ENCODE data around the gene INPP5F.

Gene INPP5F

DNA sequence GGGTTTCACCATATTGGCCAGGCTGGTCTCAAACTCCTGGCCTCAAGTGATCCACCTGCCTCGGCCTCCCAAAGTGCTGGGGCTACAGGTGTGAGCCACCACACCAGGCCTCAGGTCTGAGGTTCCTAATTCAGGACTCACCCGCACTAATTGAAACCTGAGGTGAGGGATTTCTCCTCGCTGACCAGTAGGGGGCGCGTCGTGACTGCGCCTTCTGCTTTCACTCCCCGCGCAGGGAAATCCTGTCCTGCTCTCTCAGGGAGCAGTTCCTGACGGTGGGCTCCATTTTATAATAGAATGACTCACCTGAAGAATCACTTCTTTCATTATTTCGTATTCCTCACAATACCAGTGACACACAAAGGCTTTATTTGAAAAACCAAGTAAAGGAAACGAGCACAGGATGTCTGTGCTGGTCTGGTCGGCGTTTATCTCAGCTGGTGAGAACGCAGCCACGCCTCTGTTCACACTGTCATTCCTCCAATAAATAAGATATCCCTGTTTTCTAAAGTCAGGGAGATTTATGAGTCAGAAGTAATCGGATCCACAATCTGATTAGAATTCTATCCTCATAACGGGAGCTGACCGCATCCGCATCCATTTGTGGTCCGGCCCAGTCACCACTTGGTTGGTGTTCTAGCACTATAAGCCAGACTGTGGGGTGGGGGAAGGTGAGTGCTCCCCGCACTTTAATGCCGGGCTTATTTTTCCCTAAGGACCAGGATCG, 39.2 kb upstream of the INPP5F start:
- DNase-seq (ENCODE audit: low read depth), result peak; percentile 93
- TF ChIP-seq, protein P1, sequence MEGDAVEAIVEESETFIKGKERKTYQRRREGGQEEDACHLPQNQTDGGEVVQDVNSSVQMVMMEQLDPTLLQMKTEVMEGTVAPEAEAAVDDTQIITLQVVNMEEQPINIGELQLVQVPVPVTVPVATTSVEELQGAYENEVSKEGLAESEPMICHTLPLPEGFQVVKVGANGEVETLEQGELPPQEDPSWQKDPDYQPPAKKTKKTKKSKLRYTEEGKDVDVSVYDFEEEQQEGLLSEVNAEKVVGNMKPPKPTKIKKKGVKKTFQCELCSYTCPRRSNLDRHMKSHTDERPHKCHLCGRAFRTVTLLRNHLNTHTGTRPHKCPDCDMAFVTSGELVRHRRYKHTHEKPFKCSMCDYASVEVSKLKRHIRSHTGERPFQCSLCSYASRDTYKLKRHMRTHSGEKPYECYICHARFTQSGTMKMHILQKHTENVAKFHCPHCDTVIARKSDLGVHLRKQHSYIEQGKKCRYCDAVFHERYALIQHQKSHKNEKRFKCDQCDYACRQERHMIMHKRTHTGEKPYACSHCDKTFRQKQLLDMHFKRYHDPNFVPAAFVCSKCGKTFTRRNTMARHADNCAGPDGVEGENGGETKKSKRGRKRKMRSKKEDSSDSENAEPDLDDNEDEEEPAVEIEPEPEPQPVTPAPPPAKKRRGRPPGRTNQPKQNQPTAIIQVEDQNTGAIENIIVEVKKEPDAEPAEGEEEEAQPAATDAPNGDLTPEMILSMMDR (IDR thresholded peaks at IDR 0.05; ENCODE audit: low read length, missing control alignments), result peak; percentile 84
- peak overlapping the region; percentile 49 for H3K4me3 ChIP-seq (replicated peaks; ENCODE audit: low read depth, low read length)

DNA sequence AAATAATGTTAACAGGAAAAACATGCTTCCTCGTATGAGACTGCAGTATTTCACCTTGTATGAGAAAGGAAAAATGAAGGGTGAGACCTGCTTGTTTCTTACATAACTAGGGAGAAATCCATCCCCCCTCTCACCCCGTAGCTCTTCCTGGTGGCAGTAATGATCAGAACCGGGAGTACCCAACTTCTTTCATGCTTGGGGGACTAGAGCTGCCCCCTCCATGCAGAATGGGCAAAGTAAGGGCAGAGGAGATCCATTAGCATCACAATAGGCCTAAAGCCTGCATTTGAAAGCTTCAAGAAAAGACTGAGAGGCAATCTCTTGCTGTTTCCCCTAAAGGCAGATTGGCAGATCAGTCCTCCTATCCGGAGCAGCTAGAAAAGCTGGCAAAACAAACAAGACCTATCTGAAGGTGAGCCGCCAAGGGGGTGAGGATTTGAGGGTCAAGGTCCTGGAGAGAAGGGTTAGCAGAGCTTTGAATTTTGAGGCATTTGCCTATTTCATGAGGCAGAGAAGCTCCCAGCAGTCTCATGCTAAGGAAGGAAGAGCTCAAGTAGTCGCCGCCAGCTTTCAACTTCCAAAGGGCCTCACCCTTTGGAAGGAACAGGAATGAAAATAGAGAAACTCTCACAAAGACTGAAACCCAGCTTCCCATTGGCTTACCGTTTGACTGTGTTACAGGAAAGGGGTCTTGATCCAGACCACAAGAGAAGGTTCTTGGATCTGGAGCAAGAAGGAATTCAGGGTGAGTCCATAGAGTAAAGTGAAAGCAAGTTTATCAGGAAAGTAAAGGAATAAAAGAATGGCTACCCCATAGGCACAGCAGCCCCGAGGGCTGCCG, 38.4 kb upstream of the INPP5F start:
- peak overlapping the region; percentile 49 for H3K4me3 ChIP-seq (replicated peaks; ENCODE audit: low read depth, low read length)
- DNase-seq (ENCODE audit: low read depth), result peak; percentile 51
- TF ChIP-seq, protein P1 (IDR thresholded peaks at IDR 0.05; ENCODE audit: low read length, missing control alignments), result no peak

DNA sequence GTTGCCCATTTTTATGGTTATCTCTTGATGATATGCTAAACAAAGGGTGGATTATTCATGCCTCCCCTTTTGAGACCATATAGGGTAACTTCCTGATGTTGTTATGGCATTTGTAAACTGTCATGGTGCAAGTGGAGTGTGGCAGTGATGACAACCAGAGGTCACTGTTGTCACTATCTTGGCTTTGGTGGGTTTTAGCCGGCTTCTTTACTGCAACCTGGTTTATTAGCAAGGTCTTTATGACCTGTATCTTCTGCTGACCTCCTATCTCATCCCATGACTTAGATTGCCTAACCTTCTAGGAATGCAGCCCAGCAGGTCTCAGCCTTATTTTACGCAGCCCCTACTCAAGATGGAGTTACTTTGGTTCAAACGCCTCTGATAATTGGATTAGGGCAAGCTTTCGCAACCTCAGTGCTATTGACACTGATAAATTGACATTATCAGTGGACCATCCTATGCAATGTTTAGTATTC, 37.8 kb upstream of the INPP5F start:
- TF ChIP-seq, protein P1 (IDR thresholded peaks at IDR 0.05; ENCODE audit: low read length, missing control alignments), result no peak
- no peak for DNase-seq (ENCODE audit: low read depth)
- H3K4me3 ChIP-seq (replicated peaks; ENCODE audit: low read depth, low read length), result no peak overlapping the region

DNA sequence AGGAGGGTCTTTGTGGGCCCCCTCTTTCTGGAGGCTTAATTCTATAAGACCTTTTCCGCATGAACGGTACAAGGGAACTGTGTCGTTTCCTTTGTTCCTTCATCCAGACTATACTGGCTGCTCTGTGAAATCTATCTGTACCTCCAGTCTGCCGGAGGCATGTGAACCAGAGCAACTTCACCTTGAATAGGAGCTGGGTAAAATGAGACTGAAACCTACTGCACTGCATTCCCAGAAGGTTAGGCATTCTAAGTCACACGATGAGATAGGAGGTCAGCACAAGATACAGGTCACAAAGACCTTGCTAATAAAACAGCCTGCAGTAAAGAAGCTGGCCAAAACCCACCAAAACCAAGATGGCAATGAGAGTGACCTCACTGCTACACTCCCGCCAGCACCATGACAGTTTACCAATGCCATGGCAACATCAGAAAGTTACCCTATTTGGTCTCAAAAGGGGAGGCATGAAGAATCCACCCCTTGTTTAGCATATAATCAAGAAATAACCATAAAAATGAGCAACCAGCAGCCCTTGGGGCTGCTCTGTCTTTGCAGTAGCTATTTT, 36.8 kb upstream of the INPP5F start:
- no peak for DNase-seq (ENCODE audit: low read depth)
- TF ChIP-seq, protein P1 (IDR thresholded peaks at IDR 0.05; ENCODE audit: low read length, missing control alignments), result no peak
- no peak overlapping the region for H3K4me3 ChIP-seq (replicated peaks; ENCODE audit: low read depth, low read length)

DNA sequence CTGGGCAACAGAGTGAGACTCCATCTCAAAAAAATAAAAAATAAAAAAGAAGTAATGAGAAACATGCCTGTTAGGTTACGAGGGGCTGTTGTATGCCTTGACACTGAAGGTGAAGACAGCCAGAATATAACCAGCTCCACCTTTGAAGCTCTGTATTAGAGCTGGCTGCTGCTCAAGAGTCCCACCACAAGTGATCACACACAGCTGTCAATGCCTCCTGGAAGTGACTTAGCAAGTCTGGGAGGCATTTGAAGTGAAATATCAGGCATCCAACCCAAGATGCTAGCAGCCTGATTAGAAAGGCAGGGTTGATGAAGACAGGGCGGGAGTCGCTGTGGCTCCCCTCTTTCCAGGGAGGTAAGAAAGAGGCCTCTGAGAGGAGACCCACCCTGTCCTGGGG, 34.1 kb upstream of the INPP5F start:
- TF ChIP-seq, protein P1 (IDR thresholded peaks at IDR 0.05; ENCODE audit: low read length, missing control alignments), result no peak
- DNase-seq (ENCODE audit: low read depth), result no peak
- H3K4me3 ChIP-seq (replicated peaks; ENCODE audit: low read depth, low read length), result no peak overlapping the region

DNA sequence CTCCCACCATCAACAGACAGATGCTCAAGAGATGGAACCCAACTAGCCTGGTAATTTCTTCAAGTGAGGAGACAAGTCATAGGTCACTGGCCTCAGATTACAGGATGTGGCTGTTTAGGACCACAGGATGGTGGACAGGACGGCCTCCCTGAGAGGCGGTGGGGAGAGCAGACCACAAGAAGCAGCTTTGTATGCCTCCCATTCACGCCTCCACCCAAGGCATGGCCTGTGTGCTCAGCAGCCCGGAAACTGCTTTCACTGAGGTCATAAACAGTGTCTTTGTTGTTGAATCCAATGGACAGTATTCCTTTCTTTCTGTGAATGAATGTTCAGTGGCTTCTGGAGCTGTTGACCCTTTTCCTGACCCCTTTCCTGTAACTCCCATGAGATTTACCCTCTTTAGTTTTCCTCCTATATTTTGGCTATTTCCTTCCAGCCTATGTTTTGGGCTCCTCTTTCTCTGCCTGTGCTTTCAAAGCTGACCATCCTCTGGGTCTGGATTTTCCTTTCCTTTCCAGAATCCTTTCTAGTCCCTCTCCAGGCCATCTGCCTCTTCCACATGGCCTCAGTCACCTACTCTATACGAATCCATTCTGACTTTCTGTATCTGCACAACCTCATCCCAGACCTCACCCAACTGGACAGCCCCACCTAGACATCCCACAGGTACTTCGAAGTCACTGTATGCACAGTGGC, 32.4 kb upstream of the INPP5F start:
- no peak overlapping the region for H3K4me3 ChIP-seq (replicated peaks; ENCODE audit: low read depth, low read length)
- no peak for DNase-seq (ENCODE audit: low read depth)
- TF ChIP-seq, protein P1 (IDR thresholded peaks at IDR 0.05; ENCODE audit: low read length, missing control alignments), result no peak

Measured in fibroblast of pulmonary artery (primary cell).